ENCODE results near the gene FILIP1.

The FILIP1 gene

GRCh38 chr6:75262716-75263400 lies 230.7 kb downstream of the FILIP1 start:
- DNase-seq: no peak

GRCh38 chr6:75261299-75261698 lies 232.3 kb downstream of the FILIP1 start:
- DNase-seq: no peak

- DNase-seq: no peak
Measured at GRCh38 chr6:75257343-75258087, 236.1 kb downstream of the FILIP1 start.

- no peak for DNase-seq
Measured at GRCh38 chr6:75250552-75250951, 243.0 kb downstream of the FILIP1 start.

- no peak for DNase-seq
Measured at GRCh38 chr6:75249837-75250236, 243.8 kb downstream of the FILIP1 start.

GRCh38 chr6:75246386-75246785 lies 247.2 kb downstream of the FILIP1 start:
- no peak for DNase-seq

GRCh38 chr6:75244063-75244584 lies 249.5 kb downstream of the FILIP1 start:
- peak in 4 of 14 donors; percentile 19 to 70 (median 56) for DNase-seq

- DNase-seq: peak; percentile 25 to 97 (median 88)
Measured at GRCh38 chr6:75243333-75244062, 250.1 kb downstream of the FILIP1 start, which contains the start of gene COX7A2. Gene COX7A2 (minus strand): TSS chr6:75243801. CDS start chr6:75243734, 67 bp downstream.
